Heart right ventricle (tissue), 16 donors: ENCODE results near the gene PRPH. TPM values are rescaled to one million over a fixed set of nuclear protein-coding genes. Genes with fewer than 3 reads are reported as not detected.

ENCODE experiments used
- ATAC-seq, 8 donors: fragments of 200-7000 bp; cut with Tn5 transposase; one replicate each; pipeline ENCODE4 v1.9.1; 2020; ENCODE audit warnings: mild to moderate bottlenecking in 8 of 8, moderate library complexity in 8 of 8, moderate number of reproducible peaks in 1 of 8
- DNase-seq, 2 donors: peaks; one replicate each; pipeline ENCODE4 v3.0.0-alpha.2; 2020
- H3K27ac ChIP-seq, 10 donors: fragments of 200-600 bp; sonication (generic) in 2 of 10; one replicate each; pipeline versions ENCODE4 v1.5.0 to v1.8.0; 2020 to 2022; ENCODE audit warnings: mild to moderate bottlenecking in 3 of 10
- H3K27me3 ChIP-seq, 7 donors: fragments of 200-600 bp; one replicate each; pipeline ENCODE4 v1.8.0; 2021 to 2022; ENCODE audit warnings: mild to moderate bottlenecking in 2 of 7
- H3K36me3 ChIP-seq, 9 donors: fragments of 200-600 bp; sonication (generic) in 1 of 9; one replicate each; pipeline versions ENCODE4 v1.5.0 to v1.8.0; 2020 to 2022; ENCODE audit warnings: mild to moderate bottlenecking in 2 of 9
- H3K4me1 ChIP-seq, 9 donors: fragments of 200-600 bp; sonication (generic) in 1 of 9; one replicate each; pipeline versions ENCODE4 v1.5.0 to v1.8.0; 2020 to 2022; ENCODE audit warnings: mild to moderate bottlenecking in 4 of 9
- H3K4me3 ChIP-seq, 10 donors: fragments of 200-600 bp; sonication (generic) in 2 of 10; one replicate each; pipeline versions ENCODE4 v1.5.0 to v1.8.0; 2020 to 2022; ENCODE audit warnings: mild to moderate bottlenecking in 7 of 10, moderate library complexity in 2 of 10
- H3K9me3 ChIP-seq, 11 donors: fragments of 200-600 bp in 10 of 11; sonication (generic) in 2 of 11; one replicate each; pipeline versions ENCODE4 v1.5.0 to v1.8.0; 2013 to 2022; ENCODE audit warnings: mild to moderate bottlenecking in 2 of 11, control low read depth in 1 of 11, moderate library complexity in 1 of 11
- WGBS, 2 donors: extraction: QIAGEN DNeasy Blood & Tissue Kit; methylation state at CpG; one replicate each; pipeline ENCODE4 v1.1.7; 2013; ENCODE audit warnings: inconsistent platforms in 1 of 2; 5-methylcytosine and 5-hydroxymethylcytosine counted together
- intact Hi-C, 10 donors: fragments of 100-400 bp; cut with DNase I; formaldehyde crosslinking; loops; one replicate each; pipeline versions ENCODE4 v1.11.1 to v1.14.2; 2022
- polyA plus RNA-seq, 2 donors: library from polyadenylated mRNA; stranded (reverse); fragments of 200-250 nt; gene quantifications; one replicate each; pipeline ENCODE4 v1.2.3, GENCODE V29; 2013
- total RNA-seq, 10 donors: library from RNA; stranded (reverse); fragmentation: NEBNext Ultra II Directional in 3 of 10; extraction: Animal tissue kit (Norgen Biotek cat#: 25700) in 3 of 10; gene quantifications; one replicate each; pipeline versions ENCODE4 v1.2.1 to v1.2.4, GENCODE V29; 2021 to 2023
- TF ChIP-seq, protein P1 (sequence below), 9 donors: fragments of 200-600 bp; sonication (generic) in 2 of 9; IDR thresholded peaks; one replicate each; pipeline versions ENCODE4 v1.5.0 to v1.8.0; 2021 to 2022; ENCODE audit warnings: antibody characterized with exemption in 9 of 9, mild to moderate bottlenecking in 5 of 9, moderate library complexity in 1 of 9
- donor health status: Arrhythmogenic right ventricular cardiomyopathy.
- donor health status: ischemic (EF 13 %, LVEDD 7.1; RV severe dilation, severe dysfunction).
- donor health status: healthy with polysubstance abuse.
- donor health status: DM: no; HTN: yes; CAD: no.
- donor health status: DM: no; HTN: no; CAD: no.
- donor health status: ischemic (EF 25% LVEDD 6.9; RV normal size, moderate dysfunction).
- donor health status: ischemic (EF 25% LVEDD 5.7; RV mildly dilated, moderate dysfunction).
- donor health status: healthy.
- donor health status: DM: yes; HTN: yes; CAD: no.
- donor health status: Ischemic cardiomyopathy.
- donor health status: ischemic (EF 35%, LVEDD 5.7; RV mildly dilated, moderate dysfunction).
- donor health status: nonischemic (EF 11% LVEDD 7.7; RV severe dilation, severe dysfunction).
- donor health status: DM: yes; HTN: yes; CAD: no.
- donor health status: PGD.
- donor health status: ischemic (EF 29% LVEDD 5.4; RV normal size, mild dysfunction).
- donor health status: nonischemic (EF 23%, LVEDD 6.1; RV moderate dilation, normal function).

Gene PRPH
- total and polyA plus RNA-seq, 12 donors = 0.10 to 0.64 (median 0.47) TPM; not detected in 5

GRCh38 chr12:49346659-49347310 lies 51.8 kb downstream of the PRPH start, which contains the start of gene DNAJC22:
Gene DNAJC22, plus strand, starts transcription at chr12:49346888. Its CDS starts 1,985 bp downstream, at chr12:49348873.
- peak within 1 kb of the TSS in 9 of 10 donors; percentile 23 to 51 (median 43) for H3K4me3 ChIP-seq
- no peaks in the 10 kb centered on the region for H3K36me3 ChIP-seq
- H3K27ac ChIP-seq = no peak within 1 kb of the TSS
- DNase-seq (no peak), ATAC-seq (peak in 6 of 8 donors; percentile 4 to 26 (median 14))
- H3K27me3 ChIP-seq = peaks cover 22 to 98% (median 84%) of the 10 kb centered on the region in 7 donors
- intact Hi-C loops = loop anchor here in 1 of 10 donors (10.0 kb wide), 1 partner anchor 52 kb away; the partner anchor contains the start of gene PRPH
- 1 to 2% methylated on average over 47 of the region's 47 CpGs for WGBS, 2 donors
- TF ChIP-seq, protein P1, sequence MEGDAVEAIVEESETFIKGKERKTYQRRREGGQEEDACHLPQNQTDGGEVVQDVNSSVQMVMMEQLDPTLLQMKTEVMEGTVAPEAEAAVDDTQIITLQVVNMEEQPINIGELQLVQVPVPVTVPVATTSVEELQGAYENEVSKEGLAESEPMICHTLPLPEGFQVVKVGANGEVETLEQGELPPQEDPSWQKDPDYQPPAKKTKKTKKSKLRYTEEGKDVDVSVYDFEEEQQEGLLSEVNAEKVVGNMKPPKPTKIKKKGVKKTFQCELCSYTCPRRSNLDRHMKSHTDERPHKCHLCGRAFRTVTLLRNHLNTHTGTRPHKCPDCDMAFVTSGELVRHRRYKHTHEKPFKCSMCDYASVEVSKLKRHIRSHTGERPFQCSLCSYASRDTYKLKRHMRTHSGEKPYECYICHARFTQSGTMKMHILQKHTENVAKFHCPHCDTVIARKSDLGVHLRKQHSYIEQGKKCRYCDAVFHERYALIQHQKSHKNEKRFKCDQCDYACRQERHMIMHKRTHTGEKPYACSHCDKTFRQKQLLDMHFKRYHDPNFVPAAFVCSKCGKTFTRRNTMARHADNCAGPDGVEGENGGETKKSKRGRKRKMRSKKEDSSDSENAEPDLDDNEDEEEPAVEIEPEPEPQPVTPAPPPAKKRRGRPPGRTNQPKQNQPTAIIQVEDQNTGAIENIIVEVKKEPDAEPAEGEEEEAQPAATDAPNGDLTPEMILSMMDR (IDR thresholded peaks at IDR 0.05) = no peak
- no peaks in the 10 kb centered on the region for H3K9me3 ChIP-seq
- peaks cover 32 to 63% (median 54%) of the 10 kb centered on the region in 9 donors for H3K4me1 ChIP-seq

DNA sequence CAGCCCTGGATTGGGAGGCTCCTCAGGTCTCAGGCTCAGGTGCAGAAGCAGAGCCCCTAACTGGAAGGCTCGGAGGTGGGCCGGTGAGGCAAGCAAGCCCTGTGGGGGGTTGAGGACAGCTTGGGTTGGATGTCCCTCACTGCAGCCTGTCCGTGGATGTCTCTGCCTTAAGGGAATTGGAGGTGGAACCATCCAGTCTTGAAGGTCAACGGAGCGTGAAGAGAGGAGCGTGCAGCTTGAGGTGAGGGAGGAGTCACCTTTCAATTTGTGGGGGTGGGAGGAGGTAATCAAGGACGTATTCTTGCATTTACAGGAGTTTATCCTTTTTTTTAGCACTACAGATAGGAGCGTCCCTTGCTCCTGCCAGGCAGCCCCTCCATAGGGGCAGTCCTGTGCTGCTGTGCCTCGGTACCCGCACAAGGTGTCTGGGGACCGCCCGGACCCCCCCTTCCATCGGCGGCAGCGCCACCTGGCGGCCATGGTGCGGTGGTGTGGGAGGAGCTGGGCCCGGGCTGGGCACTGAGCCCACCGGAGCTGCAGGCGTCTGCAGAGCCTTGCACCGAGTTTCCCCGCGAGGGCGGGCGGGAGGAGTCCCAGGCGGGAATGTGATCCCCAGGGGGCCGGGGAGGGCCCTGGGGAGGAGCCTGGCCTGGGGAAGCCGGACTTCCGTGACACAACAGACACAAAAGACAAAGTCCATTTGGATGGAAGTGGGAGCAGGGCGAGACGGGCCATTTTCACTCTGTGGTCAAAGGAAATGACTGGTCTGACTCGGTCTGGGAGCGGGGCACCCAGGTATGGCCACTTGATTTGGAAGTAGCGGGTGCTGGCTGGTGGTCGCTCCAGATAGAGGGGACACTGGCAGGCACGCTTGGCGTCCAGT lies 52.6 kb downstream of the PRPH start:
- ATAC-seq = peak; percentile 87 to 95 (median 92)

More for the DNA sequence above, 52.6 kb downstream of the PRPH start:
- Histone ChIP-seq H3K36me3 (no peaks in the 10 kb centered on the region), H3K27me3 (peaks cover 22 to 98% (median 77%) of the 10 kb centered on the region in 7 donors), H3K4me3 (peak overlapping the region in 9 of 10 donors; percentile 23 to 51 (median 43)), H3K9me3 (no peaks in the 10 kb centered on the region), H3K27ac (no peak overlapping the region), H3K4me1 (peaks cover 28 to 55% (median 47%) of the 10 kb centered on the region in 9 donors)
- DNase-seq = peak; percentile 77 to 83
- TF ChIP-seq, protein P1 (IDR thresholded peaks at IDR 0.05) = peak; percentile 88 to 99 (median 98)
- intact Hi-C loops = loop anchor here in 1 of 10 donors (10.0 kb wide), 1 partner anchor 53 kb away; the partner anchor contains the start of gene PRPH
- WGBS, 2 donors = 7 to 10% methylated on average over 34 to 37 of the region's 37 CpGs

Other genes with a start within 250 kb of the PRPH start
- 10 to 100 TPM; 32.6 to 65.3 (median 54.2) TPM for gene KMT2D, start 234.4 kb upstream of the PRPH start, total RNA-seq
- 10 to 100 TPM in 1 of 2 donors, 1 to 10 TPM in 1; 9.6 to 60.6 TPM for gene KMT2D, start 234.4 kb upstream of the PRPH start, polyA plus RNA-seq
- gene RHEBL1, start 225.2 kb upstream of the PRPH start, total RNA-seq = 1 to 10 TPM in 2 of 10 donors, under 1 TPM in 6, not detected in 2; 0.23 to 1.9 (median 0.41) TPM
- under 1 TPM; 0.43 to 0.73 TPM for gene RHEBL1, start 225.2 kb upstream of the PRPH start, polyA plus RNA-seq
- 1 to 10 TPM in 2 of 10 donors, under 1 TPM in 8; 0.32 to 1.6 (median 0.74) TPM for gene DHH, start 200.3 kb upstream of the PRPH start, total RNA-seq
- gene DHH, start 200.3 kb upstream of the PRPH start, polyA plus RNA-seq = 1 to 10 TPM in 1 of 2 donors, under 1 TPM in 1; 0.37 to 1.2 TPM
- 10 to 100 TPM; 21.5 to 51.8 (median 30.8) TPM for gene LMBR1L, start 184.3 kb upstream of the PRPH start, total RNA-seq
- 10 to 100 TPM; 24.8 to 47.0 TPM for gene LMBR1L, start 184.3 kb upstream of the PRPH start, polyA plus RNA-seq
- 100 to 1,000 TPM; 201 to 818 (median 309) TPM for gene TUBA1B, start 163.8 kb upstream of the PRPH start, total RNA-seq
- 1,000 to 10,000 TPM in 1 of 2 donors, 100 to 1,000 TPM in 1; 117 to 1,374 TPM for gene TUBA1B, start 163.8 kb upstream of the PRPH start, polyA plus RNA-seq
- gene TUBA1A, start 106.1 kb upstream of the PRPH start, total RNA-seq = 100 to 1,000 TPM in 8 of 10 donors, 10 to 100 TPM in 2; 93.9 to 258 (median 134) TPM
- 100 to 1,000 TPM in 1 of 2 donors, 10 to 100 TPM in 1; 45.2 to 287 TPM for gene TUBA1A, start 106.1 kb upstream of the PRPH start, polyA plus RNA-seq
- gene TUBA1C, start 30.1 kb upstream of the PRPH start, total RNA-seq = 100 to 1,000 TPM in 2 of 10 donors, 10 to 100 TPM in 8; 25.9 to 106 (median 53.1) TPM
- 100 to 1,000 TPM in 1 of 2 donors, 10 to 100 TPM in 1; 24.5 to 389 TPM for gene TUBA1C, start 30.1 kb upstream of the PRPH start, polyA plus RNA-seq
- gene TROAP, start 28.1 kb downstream of the PRPH start, total RNA-seq = 1 to 10 TPM in 2 of 10 donors, under 1 TPM in 5, not detected in 3; 0.40 to 4.9 (median 0.72) TPM
- 1 to 10 TPM in 1 of 2 donors, under 1 TPM in 1; 0.20 to 1.3 TPM for gene TROAP, start 28.1 kb downstream of the PRPH start, polyA plus RNA-seq
- gene C1QL4, start 42.0 kb downstream of the PRPH start, total RNA-seq = not detected
- gene C1QL4, start 42.0 kb downstream of the PRPH start, polyA plus RNA-seq = not detected
- under 1 TPM in 7 of 10 donors, not detected in 3; 0.17 to 0.59 (median 0.26) TPM for gene DNAJC22, start 51.7 kb downstream of the PRPH start, total RNA-seq
- under 1 TPM in 1 of 2 donors, not detected in 1; 0.01 TPM for gene DNAJC22, start 51.7 kb downstream of the PRPH start, polyA plus RNA-seq
- 10 to 100 TPM in 1 of 10 donors, 1 to 10 TPM in 9; 3.5 to 10.6 (median 5.1) TPM for gene SPATS2, start 72.3 kb downstream of the PRPH start, total RNA-seq
- 10 to 100 TPM in 1 of 2 donors, 1 to 10 TPM in 1; 4.8 to 11.5 TPM for gene SPATS2, start 72.3 kb downstream of the PRPH start, polyA plus RNA-seq
- gene KCNH3, start 243.9 kb downstream of the PRPH start, total RNA-seq = 1 to 10 TPM in 1 of 10 donors, under 1 TPM in 9; 0.16 to 1.2 (median 0.26) TPM
- 1 to 10 TPM in 1 of 2 donors, under 1 TPM in 1; 0.17 to 2.0 TPM for gene KCNH3, start 243.9 kb downstream of the PRPH start, polyA plus RNA-seq